Endothelial cell of umbilical vein (primary cell): ENCODE data around the gene PRAF2. TPM values are rescaled to one million over a fixed set of nuclear protein-coding genes. Genes with fewer than 3 reads are reported as not detected.

ENCODE experiments used
- BruUV-seq: library from RNA; stranded (reverse); fragments of 400-500 nt; replicated peaks from 2 replicates; lab custom pipeline; 2021; lab: Mats Ljungman, UMichigan
- CTCF ChIA-PET: fragments of 300-600, 350-600 bp; sonication (Branson Sonifier 250); formaldehyde crosslinking; loops from one replicate; lab custom pipeline; 2021; ENCODE audit warnings: antibody characterized with exemption, inconsistent platforms; lab: Charles Lee
- POLR2A ChIA-PET: fragments of 300-600, 350-600 bp; sonication (Branson Sonifier 250); formaldehyde crosslinking; loops from one replicate; lab custom pipeline; 2021; ENCODE audit warnings: antibody characterized with exemption, inconsistent platforms; lab: Charles Lee
- DNase-seq: peaks from one replicate; pipeline ENCODE4 v3.0.0-alpha.2; 2011; ENCODE audit warnings: low read depth, low spot score
- FAIRE-seq: peaks from 2 replicates; lab custom pipeline; 2011; peaks lifted over from hg19 to GRCh38; lab: Jason Lieb, UNC
- H2AFZ ChIP-seq: 2 replicates; pipeline ENCODE4 v1.6.0; 2012; ENCODE audit warnings: low read depth, low read length, control low read depth, inconsistent platforms
- H3K27ac ChIP-seq: 2 replicates; pipeline ENCODE4 v1.5.1; 2011; ENCODE audit warnings: low read depth, mild to moderate bottlenecking, control low read depth, low read length, moderate library complexity; ENCODE audit not compliant: insufficient read depth
- H3K27me3 ChIP-seq, 2 experiments: 2 replicates each; pipeline versions ENCODE4 v1.6.0 to v1.6.1; 2011; ENCODE audit warnings: low read length in 2 of 2, mixed read lengths in 1 of 2; ENCODE audit not compliant: control insufficient read depth in 2 of 2, insufficient read depth in 2 of 2
- H3K36me3 ChIP-seq, 2 experiments: 2 replicates in 1 of 2; 3 replicates in 1 of 2; pipeline ENCODE4 v1.5.1; 2011; ENCODE audit warnings: low read length in 2 of 2, mild to moderate bottlenecking in 1 of 2, moderate library complexity in 1 of 2; ENCODE audit not compliant: control insufficient read depth in 2 of 2, insufficient read depth in 2 of 2; ENCODE audit errors: extremely low read depth in 1 of 2
- H3K4me1 ChIP-seq: 3 replicates; pipeline ENCODE4 v1.5.1; 2011; ENCODE audit warnings: mild to moderate bottlenecking, low read length; ENCODE audit not compliant: control insufficient read depth, insufficient read depth; ENCODE audit errors: extremely low read depth
- H3K4me2 ChIP-seq: 2 replicates; pipeline ENCODE4 v1.6.1; 2011; ENCODE audit warnings: low read length, control low read depth, mixed read lengths; ENCODE audit not compliant: insufficient read depth
- H3K4me3 ChIP-seq, 3 experiments: fragments of 200-600 bp in 1 of 3; sonication (generic), shearing (Covaris generic) in 1 of 3; replicated peaks in 1 of 3; 2 replicates each; pipeline ENCODE4 v1.5.1; 2011 to 2016; ENCODE audit warnings: control low read depth in 3 of 3, low read length in 3 of 3, mild to moderate bottlenecking in 2 of 3, inconsistent platforms in 1 of 3, low read depth in 1 of 3, moderate library complexity in 1 of 3; ENCODE audit not compliant: insufficient read depth in 1 of 3
- H3K79me2 ChIP-seq: 2 replicates; pipeline ENCODE4 v1.6.0; 2012; ENCODE audit warnings: low read length, inconsistent platforms; ENCODE audit not compliant: control insufficient read depth, insufficient read depth
- H3K9ac ChIP-seq: replicated peaks from 2 replicates; pipeline ENCODE3; 2011; ENCODE audit warnings: low read length, control low read depth; ENCODE audit not compliant: insufficient read depth; ENCODE audit errors: extremely low read depth
- H3K9me1 ChIP-seq: replicated peaks from 3 replicates; pipeline ENCODE4 v1.6.0; 2011; ENCODE audit warnings: mild to moderate bottlenecking, low read length; ENCODE audit not compliant: control insufficient read depth, insufficient read depth; ENCODE audit errors: extremely low read depth
- H3K9me3 ChIP-seq: replicated peaks from 2 replicates; pipeline ENCODE4 v1.5.1; 2012; ENCODE audit warnings: low read length, inconsistent platforms; ENCODE audit not compliant: control insufficient read depth, insufficient read depth
- H4K20me1 ChIP-seq: replicated peaks from 2 replicates; pipeline ENCODE3; 2011; ENCODE audit warnings: mild to moderate bottlenecking, low read length; ENCODE audit not compliant: control insufficient read depth, insufficient read depth; ENCODE audit errors: extremely low read depth
- CTCF ChIP-seq, 2 donors: IDR thresholded peaks; 1 replicate in 1 of 2; 2 replicates in 1 of 2; pipeline ENCODE4 v1.5.1; 2011; ENCODE audit warnings: low read length in 2 of 2, mild to moderate bottlenecking in 2 of 2, moderate library complexity in 2 of 2, control low read depth in 1 of 2, inconsistent platforms in 1 of 2, low read depth in 1 of 2; ENCODE audit not compliant: insufficient read depth in 1 of 2; ENCODE audit errors: extremely low read depth in 1 of 2
- EZH2 ChIP-seq: IDR thresholded peaks from 2 replicates; pipeline ENCODE4 v1.6.1; 2012; ENCODE audit warnings: borderline replicate concordance, low read depth, mild to moderate bottlenecking, moderate library complexity, low read length, inconsistent platforms; ENCODE audit not compliant: severe bottlenecking
- GATA2 ChIP-seq: IDR thresholded peaks from 2 replicates; pipeline ENCODE4 v1.7.0; 2011; ENCODE audit warnings: low read depth, mild to moderate bottlenecking, moderate library complexity, mixed read lengths, low read length; ENCODE audit not compliant: insufficient read length, insufficient read depth
- JUN ChIP-seq: IDR thresholded peaks from 2 replicates; pipeline ENCODE4 v1.6.1; 2011; ENCODE audit warnings: borderline replicate concordance, low read depth; ENCODE audit not compliant: insufficient read length, insufficient read depth
- MYC ChIP-seq: IDR thresholded peaks from one replicate; pipeline ENCODE4 v1.6.1; 2011; ENCODE audit warnings: mild to moderate bottlenecking, low read depth, low read length
- POLR2A ChIP-seq: IDR thresholded peaks from 2 replicates; pipeline ENCODE4 v1.6.1; 2012; ENCODE audit warnings: low read depth, mild to moderate bottlenecking, control low read depth, low read length
- POLR2AphosphoS5 ChIP-seq: IDR thresholded peaks from 2 replicates; pipeline ENCODE4 v1.6.1; 2012; ENCODE audit warnings: low read depth, mild to moderate bottlenecking, control low read depth, low read length, moderate library complexity; ENCODE audit not compliant: insufficient read depth
- dilution Hi-C: fragments of 300-500 bp; cut with MboI; formaldehyde crosslinking; loops from one replicate; pipeline ENCODE4 v1.15.0; 2019; ENCODE audit warnings: low sequenced_read_pairs; ENCODE audit not compliant: extremely low pct_ligation_motif_present
- intact Hi-C: fragments of 100-400 bp; cut with micrococcal nuclease; formaldehyde crosslinking; loops from one replicate; pipeline ENCODE4 v1.10.0; 2022
- polyA plus RNA-seq, 4 experiments: library from polyadenylated mRNA; depleted of rRNA in 3 of 4; stranded (reverse) in 3 of 4; unstranded in 1 of 4; fragments of >200 nt; gene quantifications; 2 replicates each; pipeline versions ENCODE4 v1.2.1 to v1.2.3, GENCODE V29; 2011 to 2012; ENCODE audit warnings: missing spikeins in 1 of 4
- total RNA-seq: library from RNA; stranded (reverse); gene quantifications from 2 replicates; pipeline ENCODE4 v1.2.3, GENCODE V29; 2021
- TF ChIP-seq, protein P1 (sequence below): IDR thresholded peaks from 2 replicates; pipeline ENCODE4 v1.6.1; 2011; ENCODE audit not compliant: insufficient read depth, insufficient read length

PRAF2 gene
- total and polyA plus RNA-seq, 2 donors (not counting 3 experiments of a cell fraction or from before 2014, with no cell fraction given) = 36.2 to 41.6 TPM

DNA sequence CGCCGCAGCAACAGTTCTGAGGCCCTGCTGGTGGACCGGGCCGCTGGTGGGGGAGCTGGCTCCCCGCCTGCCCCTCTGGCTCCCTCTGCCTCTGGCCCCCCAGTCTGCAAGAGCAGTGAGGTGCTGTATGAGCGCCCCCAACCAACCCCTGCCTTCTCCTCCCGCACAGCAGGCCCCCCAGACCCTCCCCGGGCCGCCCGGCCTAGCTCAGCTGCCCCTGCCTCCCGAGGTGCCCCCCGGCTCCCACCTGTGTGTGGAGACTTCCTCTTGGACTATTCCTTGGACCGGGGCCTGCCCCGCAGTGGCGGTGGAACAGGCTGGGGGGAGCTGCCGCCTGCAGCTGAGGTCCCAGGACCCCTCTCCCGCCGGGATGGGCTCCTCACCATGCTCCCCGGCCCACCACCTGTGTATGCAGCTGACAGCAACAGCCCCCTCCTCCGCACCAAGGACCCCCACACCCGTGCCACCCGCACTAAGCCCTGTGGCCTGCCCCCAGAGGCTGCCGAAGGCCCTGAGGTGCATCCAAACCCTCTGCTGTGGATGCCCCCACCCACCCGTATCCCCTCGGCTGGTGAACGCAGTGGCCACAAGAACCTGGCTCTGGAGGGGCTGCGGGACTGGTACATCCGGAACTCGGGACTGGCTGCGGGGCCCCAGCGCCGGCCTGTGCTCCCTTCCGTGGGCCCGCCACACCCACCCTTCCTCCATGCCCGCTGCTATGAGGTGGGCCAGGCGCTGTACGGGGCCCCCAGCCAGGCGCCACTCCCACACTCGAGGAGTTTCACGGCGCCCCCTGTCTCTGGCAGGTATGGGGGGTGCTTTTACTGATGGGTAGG is 6.3 kb downstream of the PRAF2 start:
- DNase-seq (no peak), FAIRE-seq (no peak)
- no peaks in the 10 kb centered on the region for H3K79me2 ChIP-seq
- H3K27me3 ChIP-seq = no peaks in the 10 kb centered on the region
- no peaks in the 10 kb centered on the region for H3K9me1 ChIP-seq
- BruUV-seq = no TSS peak
- H3K36me3 ChIP-seq = peaks cover 0 to 2% of the 10 kb centered on the region in 2 experiments
- no peak overlapping the region for H3K27ac ChIP-seq
- ChIA-PET CTCF (no interaction called here), POLR2A (no interaction called here)
- H3K9me3 ChIP-seq = no peaks in the 10 kb centered on the region
- dilution Hi-C loops = no loop called here
- no peaks in the 10 kb centered on the region for H4K20me1 ChIP-seq
- no peak overlapping the region for H3K9ac ChIP-seq
- H3K4me2 ChIP-seq = no peak overlapping the region
- H2AFZ ChIP-seq = no peak overlapping the region
- peaks cover 1% of the 10 kb centered on the region for H3K4me1 ChIP-seq
- intact Hi-C loops = no loop called here
- no peak overlapping the region for H3K4me3 ChIP-seq
- TF ChIP-seq POLR2A (no peak), GATA2 (no peak), CTCF (IDR thresholded peaks at IDR 0.05; ENCODE audit: extremely low read depth in 1 of 2, insufficient read depth in 1 of 2, low read depth in 1 of 2, low read length in 2 of 2) (no peak), EZH2 (no peak), POLR2AphosphoS5 (no peak), JUN (no peak), MYC (no peak)
- TF ChIP-seq, protein P1, sequence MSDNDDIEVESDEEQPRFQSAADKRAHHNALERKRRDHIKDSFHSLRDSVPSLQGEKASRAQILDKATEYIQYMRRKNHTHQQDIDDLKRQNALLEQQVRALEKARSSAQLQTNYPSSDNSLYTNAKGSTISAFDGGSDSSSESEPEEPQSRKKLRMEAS = no peak
